ENCODE measurements around the gene MRPS14. TPM values are rescaled to one million over a fixed set of nuclear protein-coding genes. Genes with fewer than 3 reads are reported as not detected.

The MRPS14 gene
- total RNA-seq, 1 experiment from 2014 or later: 38.3 TPM

DNA sequence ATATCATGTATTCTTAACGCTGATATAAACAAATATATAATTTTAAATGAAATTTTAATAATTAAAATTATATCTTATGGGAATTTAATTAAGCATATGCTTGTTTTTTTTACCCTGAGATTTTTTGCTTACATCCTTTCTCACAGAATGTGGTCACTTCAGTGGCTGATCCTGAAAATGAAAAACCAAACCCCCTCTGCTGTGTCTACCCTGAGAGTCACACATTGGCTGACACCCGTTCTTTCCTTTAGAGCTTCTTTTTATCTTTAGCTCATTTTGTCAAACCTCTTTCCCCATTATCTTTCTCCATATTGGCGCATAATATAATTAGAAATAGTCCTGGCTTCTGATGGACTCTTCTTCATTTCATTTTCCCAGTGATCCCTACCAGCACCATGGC, 34.2 kb downstream of the MRPS14 start:
- H3K9me3 ChIP-seq (ENCODE audit: low read length): no peaks in the 10 kb centered on the region
- peaks cover 30% of the 10 kb centered on the region for H3K4me1 ChIP-seq (ENCODE audit: low read length)
- H4K20me1 ChIP-seq (ENCODE audit: insufficient read depth, low read depth, low read length): no peaks in the 10 kb centered on the region
- no peak overlapping the region for H2AFZ ChIP-seq (ENCODE audit: low read length)
- H3K9me2 ChIP-seq (replicated peaks; ENCODE audit: insufficient read depth, low read length): no peaks in the 10 kb centered on the region
- no peak overlapping the region for H3K4me2 ChIP-seq (ENCODE audit: low read depth, low read length, poor library complexity, severe bottlenecking)
- H3K36me3 ChIP-seq (ENCODE audit: insufficient read depth, low read length): no peaks in the 10 kb centered on the region
- DNase-seq: no peak
- H3K4me3 ChIP-seq (ENCODE audit: low read length): no peak overlapping the region
- no peak overlapping the region for H3K27ac ChIP-seq (ENCODE audit: low read length)
- no peaks in the 10 kb centered on the region for H3K79me2 ChIP-seq (ENCODE audit: low read length)
- no peak overlapping the region for H3K9ac ChIP-seq (ENCODE audit: low read length)
- H3K27me3 ChIP-seq (ENCODE audit: low read length): no peaks in the 10 kb centered on the region

DNA sequence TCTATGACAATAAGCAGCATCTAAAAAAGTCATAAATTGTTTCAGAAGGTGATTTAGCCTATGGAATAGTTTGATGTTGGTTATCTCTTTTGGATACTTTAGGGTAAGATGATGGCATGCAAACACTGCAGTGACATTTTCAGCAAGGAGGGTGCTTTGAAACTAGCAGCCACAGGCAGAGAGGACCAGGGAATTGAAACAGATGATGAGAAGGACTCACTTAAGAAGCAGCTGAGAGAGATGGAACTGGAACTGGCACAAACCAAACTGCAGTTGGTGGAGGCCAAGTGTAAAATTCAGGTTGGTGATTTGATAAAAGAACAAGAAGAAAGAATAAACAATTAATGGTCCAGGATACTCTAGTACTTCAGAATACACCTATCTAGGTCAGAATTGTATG, 34.7 kb downstream of the MRPS14 start:
- Histone ChIP-seq H3K36me3 (ENCODE audit: insufficient read depth, low read length) (no peaks in the 10 kb centered on the region), H3K4me3 (ENCODE audit: low read length) (no peak overlapping the region), H3K9ac (ENCODE audit: low read length) (no peak overlapping the region), H3K4me1 (ENCODE audit: low read length) (peaks cover 30% of the 10 kb centered on the region), H3K4me2 (ENCODE audit: low read depth, low read length, poor library complexity, severe bottlenecking) (no peak overlapping the region), H3K9me2 (replicated peaks; ENCODE audit: insufficient read depth, low read length) (no peaks in the 10 kb centered on the region), H3K27me3 (ENCODE audit: low read length) (no peaks in the 10 kb centered on the region), H3K27ac (ENCODE audit: low read length) (peak overlapping the region; percentile 21; the same call in 1 of the 2 replicates), H3K9me3 (ENCODE audit: low read length) (no peaks in the 10 kb centered on the region), H3K79me2 (ENCODE audit: low read length) (no peaks in the 10 kb centered on the region), H2AFZ (ENCODE audit: low read length) (no peak overlapping the region), H4K20me1 (ENCODE audit: insufficient read depth, low read depth, low read length) (no peaks in the 10 kb centered on the region)
- no peak for DNase-seq

DNA sequence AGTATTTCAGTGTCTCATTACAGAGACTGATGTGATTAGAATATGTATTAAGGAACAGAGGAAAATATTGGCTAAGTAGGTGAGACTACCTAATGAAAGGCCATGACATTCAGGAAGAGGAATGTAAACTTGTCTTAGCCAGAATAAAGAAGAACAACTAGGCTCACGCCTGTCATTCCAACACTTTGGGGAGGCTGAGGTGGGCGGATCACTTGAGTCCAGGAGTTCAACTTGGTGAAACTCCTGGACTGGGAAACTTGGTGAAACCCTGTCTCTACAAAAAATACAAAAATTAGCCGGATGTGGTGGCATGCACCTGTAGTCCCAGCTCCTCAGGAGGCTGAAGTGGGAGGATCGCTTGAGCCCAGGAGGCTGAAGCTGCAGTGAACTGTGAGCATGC, 38.3 kb downstream of the MRPS14 start:
- H3K9me3 ChIP-seq (ENCODE audit: low read length): no peaks in the 10 kb centered on the region

GRCh38 chr1:174982971-174983689, 40.1 kb downstream of the MRPS14 start:
- no peaks in the 10 kb centered on the region for H3K27me3 ChIP-seq (ENCODE audit: low read length)
- DNase-seq: peak; percentile 77
- H3K9ac ChIP-seq (ENCODE audit: low read length): no peak overlapping the region
- no peaks in the 10 kb centered on the region for H4K20me1 ChIP-seq (ENCODE audit: insufficient read depth, low read depth, low read length)
- H2AFZ ChIP-seq (ENCODE audit: low read length): no peak overlapping the region
- peaks cover 11% of the 10 kb centered on the region for H3K4me1 ChIP-seq (ENCODE audit: low read length)
- no peaks in the 10 kb centered on the region for H3K79me2 ChIP-seq (ENCODE audit: low read length)
- H3K9me3 ChIP-seq (ENCODE audit: low read length): no peaks in the 10 kb centered on the region
- H3K27ac ChIP-seq (ENCODE audit: low read length): no peak overlapping the region
- H3K4me3 ChIP-seq (ENCODE audit: low read length): no peak overlapping the region
- no peaks in the 10 kb centered on the region for H3K9me2 ChIP-seq (replicated peaks; ENCODE audit: insufficient read depth, low read length)
- H3K36me3 ChIP-seq (ENCODE audit: insufficient read depth, low read length): no peaks in the 10 kb centered on the region
- H3K4me2 ChIP-seq (ENCODE audit: low read depth, low read length, poor library complexity, severe bottlenecking): no peak overlapping the region

More for the DNA sequence above, 38.3 kb downstream of the MRPS14 start:
- Histone ChIP-seq H3K79me2 (ENCODE audit: low read length) (no peaks in the 10 kb centered on the region), H3K9me2 (replicated peaks; ENCODE audit: insufficient read depth, low read length) (no peaks in the 10 kb centered on the region), H3K9ac (ENCODE audit: low read length) (no peak overlapping the region), H3K4me3 (ENCODE audit: low read length) (no peak overlapping the region), H3K4me2 (ENCODE audit: low read depth, low read length, poor library complexity, severe bottlenecking) (no peak overlapping the region), H3K27me3 (ENCODE audit: low read length) (no peaks in the 10 kb centered on the region), H2AFZ (ENCODE audit: low read length) (no peak overlapping the region), H3K4me1 (ENCODE audit: low read length) (peaks cover 14% of the 10 kb centered on the region), H4K20me1 (ENCODE audit: insufficient read depth, low read depth, low read length) (no peaks in the 10 kb centered on the region), H3K36me3 (ENCODE audit: insufficient read depth, low read length) (no peaks in the 10 kb centered on the region), H3K27ac (ENCODE audit: low read length) (no peak overlapping the region)
- DNase-seq: no peak

DNA sequence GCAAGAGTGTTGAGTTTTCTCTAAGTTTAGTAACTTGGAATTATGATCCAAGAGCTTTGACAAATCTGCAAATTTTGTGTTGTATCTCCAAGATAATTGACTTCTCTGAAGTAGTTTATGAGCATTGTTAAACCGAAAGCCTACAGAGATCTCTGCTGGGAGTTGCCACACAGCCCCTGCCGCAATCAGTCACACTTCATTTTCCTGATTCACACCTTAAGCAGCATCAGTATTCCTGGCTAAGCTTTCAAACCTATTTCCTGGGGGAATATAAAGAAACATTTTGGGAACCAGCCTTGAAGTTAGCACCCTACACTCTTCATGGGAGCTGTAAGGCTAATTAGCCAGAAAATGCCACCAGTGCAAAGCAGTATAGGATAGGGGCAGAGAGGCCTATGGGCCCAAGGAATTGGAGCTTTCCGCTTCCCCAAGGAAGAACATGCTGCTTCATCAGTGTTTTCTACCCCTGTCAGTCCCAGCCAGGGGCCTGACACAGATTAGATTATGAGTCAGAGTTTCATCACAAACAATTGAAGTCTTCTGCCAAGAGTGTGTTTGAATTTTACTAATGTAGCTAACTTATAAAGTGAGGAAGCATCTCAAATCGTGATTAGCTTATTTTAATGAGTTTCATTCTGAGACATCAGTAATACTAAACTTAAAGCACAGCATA, 46.7 kb downstream of the MRPS14 start:
- H3K36me3 ChIP-seq (ENCODE audit: insufficient read depth, low read length): no peaks in the 10 kb centered on the region
- H3K4me1 ChIP-seq (ENCODE audit: low read length): peaks cover 6% of the 10 kb centered on the region
- no peak overlapping the region for H3K9ac ChIP-seq (ENCODE audit: low read length)
- H2AFZ ChIP-seq (ENCODE audit: low read length): no peak overlapping the region
- H3K27ac ChIP-seq (ENCODE audit: low read length): no peak overlapping the region
- H3K4me2 ChIP-seq (ENCODE audit: low read depth, low read length, poor library complexity, severe bottlenecking): no peak overlapping the region
- H4K20me1 ChIP-seq (ENCODE audit: insufficient read depth, low read depth, low read length): no peaks in the 10 kb centered on the region
- H3K27me3 ChIP-seq (ENCODE audit: low read length): no peaks in the 10 kb centered on the region
- no peaks in the 10 kb centered on the region for H3K79me2 ChIP-seq (ENCODE audit: low read length)
- no peaks in the 10 kb centered on the region for H3K9me2 ChIP-seq (replicated peaks; ENCODE audit: insufficient read depth, low read length)
- no peak for DNase-seq
- no peak overlapping the region for H3K4me3 ChIP-seq (ENCODE audit: low read length)
- H3K9me3 ChIP-seq (ENCODE audit: low read length): no peaks in the 10 kb centered on the region

GRCh38 chr1:174975764-174976163, 47.5 kb downstream of the MRPS14 start:
- no peak overlapping the region for H2AFZ ChIP-seq (ENCODE audit: low read length)

GRCh38 chr1:174974711-174975119, 48.5 kb downstream of the MRPS14 start:
- Histone ChIP-seq H3K9ac (ENCODE audit: low read length) (no peak overlapping the region), H4K20me1 (ENCODE audit: insufficient read depth, low read depth, low read length) (no peaks in the 10 kb centered on the region), H3K4me2 (ENCODE audit: low read depth, low read length, poor library complexity, severe bottlenecking) (no peak overlapping the region), H3K27me3 (ENCODE audit: low read length) (no peaks in the 10 kb centered on the region), H3K4me1 (ENCODE audit: low read length) (peaks cover 9% of the 10 kb centered on the region), H3K9me3 (ENCODE audit: low read length) (no peaks in the 10 kb centered on the region), H2AFZ (ENCODE audit: low read length) (no peak overlapping the region), H3K36me3 (ENCODE audit: insufficient read depth, low read length) (no peaks in the 10 kb centered on the region), H3K27ac (ENCODE audit: low read length) (no peak overlapping the region), H3K4me3 (ENCODE audit: low read length) (no peak overlapping the region), H3K79me2 (ENCODE audit: low read length) (no peaks in the 10 kb centered on the region), H3K9me2 (replicated peaks; ENCODE audit: insufficient read depth, low read length) (0 out of 2 replicates have a peak, but pooled peaks cover 3% of the 10 kb centered on the region)
- DNase-seq: no peak

More at GRCh38 chr1:174975764-174976163, 47.5 kb downstream of the MRPS14 start:
- H3K9ac ChIP-seq (ENCODE audit: low read length): no peak overlapping the region
- H3K9me3 ChIP-seq (ENCODE audit: low read length): no peaks in the 10 kb centered on the region
- DNase-seq: no peak
- H3K36me3 ChIP-seq (ENCODE audit: insufficient read depth, low read length): no peaks in the 10 kb centered on the region
- no peaks in the 10 kb centered on the region for H3K79me2 ChIP-seq (ENCODE audit: low read length)
- H3K9me2 ChIP-seq (replicated peaks; ENCODE audit: insufficient read depth, low read length): no peaks in the 10 kb centered on the region
- H3K27ac ChIP-seq (ENCODE audit: low read length): no peak overlapping the region
- no peaks in the 10 kb centered on the region for H4K20me1 ChIP-seq (ENCODE audit: insufficient read depth, low read depth, low read length)
- no peaks in the 10 kb centered on the region for H3K27me3 ChIP-seq (ENCODE audit: low read length)
- peaks cover 9% of the 10 kb centered on the region for H3K4me1 ChIP-seq (ENCODE audit: low read length)
- no peak overlapping the region for H3K4me3 ChIP-seq (ENCODE audit: low read length)
- H3K4me2 ChIP-seq (ENCODE audit: low read depth, low read length, poor library complexity, severe bottlenecking): no peak overlapping the region

GRCh38 chr1:174971902-174972301, 51.3 kb downstream of the MRPS14 start:
- Histone ChIP-seq H3K27me3 (ENCODE audit: low read length) (no peaks in the 10 kb centered on the region), H3K27ac (ENCODE audit: low read length) (peak overlapping the region; percentile 27), H3K36me3 (ENCODE audit: insufficient read depth, low read length) (no peaks in the 10 kb centered on the region), H3K9ac (ENCODE audit: low read length) (no peak overlapping the region; the same call in 1 of the 2 replicates), H3K9me2 (replicated peaks; ENCODE audit: insufficient read depth, low read length) (0 out of 2 replicates have a peak, but pooled peaks cover 3% of the 10 kb centered on the region), H4K20me1 (ENCODE audit: insufficient read depth, low read depth, low read length) (no peaks in the 10 kb centered on the region), H2AFZ (ENCODE audit: low read length) (peak overlapping the region; percentile 42; the same call in 1 of the 2 replicates), H3K4me3 (ENCODE audit: low read length) (no peak overlapping the region), H3K4me1 (ENCODE audit: low read length) (peaks cover 9% of the 10 kb centered on the region), H3K9me3 (ENCODE audit: low read length) (no peaks in the 10 kb centered on the region), H3K79me2 (ENCODE audit: low read length) (no peaks in the 10 kb centered on the region), H3K4me2 (ENCODE audit: low read depth, low read length, poor library complexity, severe bottlenecking) (no peak overlapping the region)
- no peak for DNase-seq

Measured in Karpas-422 (cell line).